ENCODE results near the gene MAFG. TPM values are rescaled to one million over a fixed set of nuclear protein-coding genes. Genes with fewer than 3 reads are reported as not detected.
"Not testable (repeated sequence)": the region's sequence is repeated elsewhere in the genome, so short reads cannot be mapped to it uniquely, and the experiment has no call there.

MAFG gene
- polyA plus RNA-seq, 3 donors, result 12.9 to 14.9 (median 13.1) TPM

DNA sequence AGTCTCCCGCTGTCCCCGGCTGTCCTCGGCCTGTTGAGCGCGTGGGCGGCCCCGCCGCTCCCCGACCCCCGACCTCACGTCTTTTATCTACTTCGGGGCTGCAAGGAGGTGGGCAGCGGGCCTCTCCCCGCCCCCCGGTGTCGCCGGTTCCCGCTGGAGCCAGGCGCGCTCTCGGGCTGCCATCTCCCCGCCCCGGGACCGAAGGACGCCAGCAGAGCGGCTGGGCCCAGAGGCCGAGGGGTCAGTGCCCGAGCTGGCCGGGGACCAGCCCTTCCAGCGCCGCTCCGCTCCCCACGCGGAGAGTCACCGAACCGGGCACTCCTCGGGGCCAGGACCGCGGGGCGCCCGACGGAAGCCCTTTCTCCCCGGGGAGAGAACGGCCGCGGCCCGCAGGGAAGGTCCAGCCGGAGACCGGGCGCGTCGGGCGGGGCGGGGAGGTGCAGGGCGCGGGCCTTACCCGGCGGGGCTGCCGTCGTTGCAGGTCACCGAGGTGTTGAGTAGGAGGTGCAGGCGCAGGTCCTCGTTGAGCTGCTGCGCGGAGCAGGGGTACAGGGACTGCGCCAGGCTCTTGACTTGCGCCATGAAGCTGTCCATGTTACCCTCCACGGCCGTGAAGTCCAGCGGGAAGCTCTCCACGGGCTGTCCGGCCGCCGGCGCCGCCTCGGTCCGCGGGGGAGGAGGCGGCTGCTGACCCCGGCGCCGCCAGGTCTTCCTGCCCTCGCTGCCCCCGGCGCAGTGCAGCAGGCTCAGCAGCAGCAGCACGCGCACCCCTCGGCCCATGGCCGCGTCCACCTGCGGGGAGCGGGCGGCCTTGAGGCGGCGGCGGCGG, 32.8 kb upstream of the MAFG start:
- no peak for DNase-seq

DNA sequence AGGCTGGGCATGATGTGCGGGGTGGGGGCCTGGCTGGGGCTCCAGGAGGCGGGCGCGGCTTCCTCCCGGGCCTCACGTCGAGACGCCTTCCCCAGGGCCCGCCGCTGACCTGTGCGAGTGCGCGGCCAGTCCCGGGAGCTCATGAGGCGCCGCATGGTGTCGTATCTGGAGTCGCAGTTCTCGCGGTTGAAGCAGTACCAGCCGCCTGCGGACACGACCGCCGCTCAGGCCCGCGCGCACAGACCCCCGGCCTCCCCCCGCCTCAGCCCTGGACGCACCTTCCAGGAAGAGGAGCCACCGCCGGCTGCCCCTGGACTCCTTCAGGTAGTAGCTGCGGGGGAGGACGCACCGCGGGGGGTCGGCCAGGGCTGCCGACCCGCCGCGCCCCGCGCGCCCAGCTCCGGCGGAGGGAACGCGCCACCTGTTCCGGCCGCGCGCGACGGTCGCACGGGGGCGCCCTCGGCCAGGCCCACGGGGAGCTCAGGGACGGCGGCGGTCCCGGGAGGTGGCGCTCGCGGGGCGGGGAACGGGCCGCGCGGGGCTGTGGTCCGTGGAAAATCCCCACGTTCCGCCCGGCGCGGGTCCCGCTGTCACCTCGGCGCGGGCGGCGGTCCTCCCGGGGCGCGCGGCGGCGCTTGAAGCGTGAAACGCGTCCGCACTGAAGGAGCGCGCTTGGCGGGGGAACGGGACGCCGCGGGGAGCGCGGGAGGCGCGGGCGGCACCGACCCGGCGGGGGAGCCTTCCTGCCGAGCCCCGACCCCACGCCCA, 32.0 kb upstream of the MAFG start:
- no peak for DNase-seq

DNA sequence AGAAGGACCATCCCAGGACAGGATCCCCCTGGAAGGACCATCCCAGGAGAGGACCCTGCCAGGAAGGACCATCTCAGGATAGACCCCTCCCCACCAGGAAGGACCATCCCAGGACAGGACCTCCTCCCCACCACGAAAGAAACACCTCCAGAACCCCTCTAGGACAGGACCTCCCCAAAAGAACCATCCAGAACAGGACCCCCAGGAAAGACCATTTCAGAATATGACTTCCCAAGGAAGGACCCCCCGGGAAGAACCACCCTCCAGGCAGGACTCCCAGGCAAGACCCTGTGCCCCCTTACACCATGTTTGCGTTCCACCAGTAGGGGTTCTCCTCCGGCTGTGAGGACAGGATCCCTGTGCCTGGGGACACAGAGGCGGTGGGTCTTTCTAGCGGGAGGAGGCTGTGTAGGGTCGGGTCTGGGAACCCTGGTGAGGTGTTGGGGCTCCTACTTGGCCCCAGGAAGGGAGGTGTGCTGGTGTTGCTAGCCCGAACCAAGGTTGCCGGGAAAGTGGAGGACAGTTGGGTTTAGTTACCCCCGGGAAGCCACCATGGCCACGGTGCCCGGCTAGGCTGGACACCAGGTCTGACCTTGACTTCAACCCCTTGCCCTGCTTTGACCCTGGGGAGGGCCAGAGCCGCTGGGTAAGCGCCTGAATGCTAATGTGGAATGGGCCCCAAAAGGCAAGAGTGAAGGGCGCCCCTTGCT, 31.3 kb upstream of the MAFG start:
- DNase-seq, result no peak

DNA sequence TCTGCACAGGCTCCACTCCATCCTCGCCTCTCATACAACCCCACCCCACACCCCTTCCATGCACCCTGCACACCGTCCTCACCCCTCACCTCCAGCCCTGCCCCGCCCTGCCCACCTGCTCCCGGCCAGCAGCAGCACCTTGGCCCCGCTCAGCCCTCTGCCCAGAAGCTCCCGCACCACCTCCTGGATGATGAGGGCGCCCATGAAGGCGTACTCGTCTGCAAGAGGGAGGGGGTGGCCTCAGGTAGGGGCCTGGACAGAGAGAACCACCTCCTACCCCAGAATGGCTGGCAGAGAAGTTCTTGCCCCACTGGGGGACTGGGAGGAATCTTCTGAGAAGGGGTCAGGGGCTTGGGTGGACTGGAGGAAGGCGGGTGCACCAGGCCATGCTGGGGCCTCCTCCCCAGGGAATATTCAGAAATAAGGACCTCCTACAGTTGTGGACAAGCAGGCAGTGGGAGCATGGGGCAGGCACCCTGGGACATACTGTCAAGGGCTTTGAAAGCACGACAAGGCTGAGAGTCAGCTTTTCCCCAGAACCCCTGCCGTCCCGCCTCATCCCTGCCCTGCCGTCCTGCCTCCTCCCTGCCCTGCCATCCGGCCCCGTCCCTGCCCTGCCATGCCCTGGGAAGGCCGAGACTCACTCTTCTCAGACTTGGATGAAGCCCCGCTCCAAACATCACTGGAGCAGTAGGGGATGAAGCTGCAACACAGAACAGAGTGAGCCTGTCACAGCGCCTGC, 30.3 kb upstream of the MAFG start:
- DNase-seq, result no peak

DNA sequence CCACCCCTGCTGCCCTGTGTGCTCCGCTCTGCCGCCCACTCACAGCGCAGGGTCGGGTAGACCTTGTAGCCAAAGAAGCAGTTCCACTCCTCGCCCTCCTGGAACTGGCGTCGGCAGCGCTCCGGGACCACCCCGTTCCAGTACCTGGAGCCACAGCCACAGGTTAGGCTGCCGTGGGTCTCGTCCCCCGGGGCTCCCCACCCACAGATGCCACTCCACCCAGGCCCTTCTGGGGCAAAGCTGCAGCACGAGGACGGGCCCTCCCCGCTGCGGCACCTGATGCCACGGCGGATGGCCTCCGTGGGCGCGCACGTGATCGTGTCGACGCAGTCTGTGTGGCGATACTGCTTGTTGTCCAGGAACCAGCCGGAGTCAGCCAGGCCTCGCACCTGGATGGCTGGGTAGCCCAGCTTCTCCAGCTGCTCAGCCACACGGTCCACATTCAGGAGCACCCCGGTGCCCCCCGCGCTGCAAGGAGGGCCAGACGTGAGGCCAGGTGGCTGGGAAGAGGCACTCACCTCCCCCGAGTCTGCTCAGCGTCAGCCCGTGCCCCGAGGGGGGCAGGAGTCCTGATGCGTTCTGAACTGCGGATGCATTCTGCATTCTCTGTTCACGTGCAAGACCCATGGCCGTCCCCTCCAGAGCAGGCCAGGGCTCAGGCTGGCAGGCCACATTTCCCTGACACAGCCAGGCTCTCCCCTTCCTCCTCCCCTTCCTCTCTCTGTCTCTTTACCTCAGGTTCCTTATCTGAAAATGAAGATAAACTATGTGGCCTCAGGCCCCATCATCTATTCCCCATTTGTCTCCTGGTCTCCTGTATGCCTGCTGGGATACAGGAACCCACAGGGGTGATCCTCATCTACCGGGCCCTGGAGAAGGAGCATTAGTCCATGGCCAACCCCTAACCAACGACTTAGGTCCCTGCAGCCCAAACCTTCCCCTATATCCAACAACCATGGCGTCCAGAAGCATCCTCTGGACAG, 29.4 kb upstream of the MAFG start:
- no peak for DNase-seq

DNA sequence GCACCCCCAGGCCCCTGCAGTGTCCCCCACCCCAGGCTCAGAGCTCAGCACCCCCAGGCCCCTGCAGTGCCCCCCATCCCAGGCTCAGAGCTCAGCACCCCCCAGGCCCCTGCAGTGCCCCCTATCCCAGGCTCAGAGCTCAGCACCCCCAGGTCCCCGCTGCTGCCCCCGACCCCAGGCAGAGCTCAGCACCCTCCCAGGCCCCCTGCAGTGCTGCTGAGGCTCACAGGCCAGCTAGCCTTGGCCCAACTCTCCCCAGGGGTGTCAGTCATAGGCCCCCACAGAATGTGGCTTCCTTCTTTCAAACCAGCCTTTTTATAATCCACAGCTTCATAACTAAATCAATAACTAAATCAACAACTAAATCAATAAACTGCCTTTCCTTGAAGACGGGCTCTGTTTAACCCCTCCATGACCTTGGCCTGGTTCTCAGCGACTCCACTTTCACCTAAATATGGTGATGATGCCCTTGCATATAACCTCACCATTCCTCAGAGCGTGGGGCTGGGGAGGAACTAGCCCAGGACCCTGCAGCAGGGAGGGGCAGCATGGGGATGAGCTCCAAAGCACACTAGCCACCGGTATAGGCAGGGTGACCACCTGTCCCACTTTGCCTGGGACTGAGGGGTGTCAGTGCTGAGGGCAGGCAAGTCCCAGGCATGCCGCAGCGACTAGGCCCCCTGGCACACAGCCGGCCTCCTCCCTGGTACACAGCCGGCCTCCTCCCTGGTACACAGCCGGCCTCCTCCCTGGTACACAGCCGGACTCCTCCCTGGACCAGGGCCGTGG, 28.4 kb upstream of the MAFG start:
- DNase-seq, result no peak

DNA sequence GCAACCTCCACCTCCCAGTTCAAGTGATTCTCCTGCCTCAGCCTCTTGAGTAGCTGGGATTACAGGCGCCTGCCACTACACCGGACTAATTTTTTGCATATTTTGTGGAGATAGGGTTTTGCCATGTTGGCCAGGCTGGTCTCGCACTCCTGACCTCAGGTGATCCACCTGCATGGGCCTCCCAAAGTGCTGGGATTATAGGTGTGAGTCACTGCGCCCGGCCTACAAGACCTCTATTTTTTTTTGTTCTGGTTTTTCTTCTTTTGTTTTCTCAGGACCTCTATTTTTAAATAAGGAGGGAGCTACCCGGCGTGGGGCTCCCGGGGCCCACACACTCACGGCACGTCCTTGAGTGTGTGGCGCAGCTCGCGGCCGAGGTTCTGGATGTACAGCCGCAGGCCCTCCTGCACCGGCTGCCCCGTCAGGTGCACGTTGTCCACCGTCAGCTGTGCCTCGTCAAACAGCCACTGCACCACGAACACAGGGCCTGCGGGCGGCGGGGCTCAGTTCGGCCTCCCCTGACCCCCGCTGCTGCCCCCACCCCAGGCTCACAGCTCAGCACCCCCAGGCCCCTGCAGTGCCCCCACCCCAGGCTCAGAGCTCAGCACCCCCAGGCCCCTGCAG, 27.6 kb upstream of the MAFG start:
- no peak for DNase-seq

DNA sequence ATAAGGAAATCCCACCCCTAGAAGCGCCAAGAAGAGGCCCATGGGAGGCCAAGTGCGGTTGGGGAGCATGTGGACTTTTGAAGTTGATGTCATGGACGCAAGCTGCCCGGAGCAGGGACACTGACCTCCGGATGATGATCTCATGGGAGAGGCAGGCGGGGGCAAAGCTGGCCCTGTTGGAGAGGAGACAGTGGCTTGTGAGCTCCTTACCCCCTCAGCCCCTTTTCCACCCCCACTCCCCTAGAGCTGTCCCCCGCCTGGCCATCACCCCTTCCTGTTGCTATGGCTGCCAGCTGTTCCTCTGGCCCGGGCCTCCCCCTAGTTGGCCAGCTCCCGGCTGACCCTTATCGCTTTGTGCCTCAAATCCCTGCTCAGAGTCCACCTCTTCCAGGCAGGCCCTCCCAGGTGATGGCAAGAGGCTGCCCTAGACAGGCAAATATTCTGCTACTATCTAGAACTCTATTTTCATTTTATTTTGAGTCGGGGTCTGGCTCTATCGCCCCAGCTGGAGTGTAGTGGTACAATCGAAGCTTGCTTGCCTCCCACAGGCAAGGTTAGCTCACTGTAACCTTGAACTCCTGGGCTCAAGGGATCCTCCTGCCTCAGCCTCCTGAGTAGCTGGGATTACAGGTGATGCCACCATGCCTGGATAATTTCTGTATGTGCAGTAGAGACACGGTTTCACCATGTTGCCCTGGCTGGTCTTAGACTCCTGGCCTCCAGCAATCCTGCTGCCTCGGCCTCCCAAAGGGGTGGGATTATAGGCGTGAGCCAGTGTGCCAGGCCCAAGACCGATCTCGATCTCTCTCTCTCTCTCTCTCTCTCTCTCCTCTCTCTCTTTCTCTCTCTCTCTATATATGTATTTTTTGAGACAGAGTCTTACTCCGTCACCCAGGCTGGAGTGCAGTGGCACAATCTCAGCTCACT, 26.9 kb upstream of the MAFG start:
- no peak for DNase-seq

DNA sequence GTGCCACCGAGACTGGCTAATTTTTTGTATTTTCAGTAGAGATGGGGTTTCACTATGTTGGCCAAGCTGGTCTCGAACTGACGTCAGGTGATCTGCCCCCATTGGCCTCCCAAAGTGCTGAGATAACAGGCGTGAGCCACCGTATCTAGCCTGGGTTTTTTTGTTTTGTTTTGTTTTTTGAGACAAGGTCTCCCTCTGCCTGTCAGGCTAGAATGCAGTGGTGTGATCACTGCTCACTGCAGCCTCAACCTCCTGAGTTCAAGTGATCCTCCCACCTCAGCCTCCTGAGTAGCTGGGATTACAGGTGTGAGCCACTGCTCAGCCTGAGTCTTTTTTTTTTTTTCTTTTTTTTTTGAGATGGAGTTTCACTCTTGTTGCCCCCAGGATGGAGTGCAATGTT, 25.9 kb upstream of the MAFG start:
- DNase-seq, result not testable (repeated sequence)

DNA sequence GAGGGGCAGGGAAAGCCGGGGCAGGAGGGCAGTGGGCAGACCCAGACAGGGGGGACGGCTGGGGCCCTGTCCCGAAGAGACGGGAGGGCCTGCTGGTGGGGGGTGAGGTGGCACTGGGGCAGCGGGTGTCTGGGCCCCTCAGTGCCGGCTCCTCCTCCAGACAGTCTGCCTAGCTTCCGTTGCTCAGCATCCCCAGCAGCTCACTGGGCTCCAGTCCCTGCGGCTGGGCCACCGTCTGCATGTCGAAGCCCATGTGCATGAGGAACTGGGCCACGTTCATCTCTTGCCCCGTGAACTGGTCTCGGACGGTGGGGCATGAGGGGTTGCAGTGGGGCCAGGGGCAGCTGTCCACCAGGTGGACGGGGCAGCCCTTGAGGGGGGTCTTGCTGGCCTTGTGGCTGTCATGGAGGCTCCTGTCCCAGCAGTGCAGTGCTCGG, 25.3 kb upstream of the MAFG start:
- no peak for DNase-seq

DNA sequence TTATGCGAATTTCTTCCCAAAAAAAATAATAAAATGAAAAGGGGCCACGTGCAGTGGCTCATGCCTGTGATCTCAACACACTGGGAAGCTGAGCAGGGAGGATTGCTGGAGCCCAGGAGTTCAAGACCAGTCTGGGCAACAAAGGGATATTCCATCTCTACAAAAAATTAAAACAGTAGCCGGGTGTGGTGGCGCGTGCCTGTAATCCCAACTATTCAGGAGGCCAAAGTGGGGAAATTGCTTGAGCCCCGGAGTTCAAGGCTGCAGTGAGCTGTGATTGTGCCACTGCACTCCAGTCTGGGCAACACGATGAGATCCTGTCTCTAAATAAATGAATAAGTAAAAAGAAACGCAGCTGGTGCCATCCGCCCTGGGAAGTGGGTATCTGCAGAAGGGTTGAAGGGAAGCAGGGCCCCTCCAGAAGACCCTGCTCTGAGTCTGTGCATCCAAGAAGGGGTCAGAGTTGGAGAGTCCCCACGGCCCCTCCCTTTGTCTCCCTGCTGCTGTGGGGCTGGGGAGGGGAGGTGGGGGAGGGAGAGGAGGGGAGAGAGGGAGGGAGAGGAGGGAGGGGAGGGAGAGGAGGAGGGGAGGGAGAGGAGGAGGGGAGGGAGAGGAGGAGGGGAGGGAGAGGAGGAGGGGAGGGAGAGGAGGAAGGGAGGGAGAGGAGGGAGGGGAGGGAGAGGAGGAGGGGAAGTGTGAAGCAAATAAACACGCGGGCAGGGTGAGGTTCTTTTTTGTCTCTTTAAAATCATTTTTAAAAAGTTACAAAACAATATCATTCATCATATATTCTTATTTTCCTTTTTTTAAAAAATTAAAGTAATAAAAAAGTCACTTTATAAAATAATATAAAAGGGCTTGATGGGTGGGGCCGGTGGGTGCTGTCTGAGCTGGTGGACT, 24.5 kb upstream of the MAFG start:
- DNase-seq, result no peak

DNA sequence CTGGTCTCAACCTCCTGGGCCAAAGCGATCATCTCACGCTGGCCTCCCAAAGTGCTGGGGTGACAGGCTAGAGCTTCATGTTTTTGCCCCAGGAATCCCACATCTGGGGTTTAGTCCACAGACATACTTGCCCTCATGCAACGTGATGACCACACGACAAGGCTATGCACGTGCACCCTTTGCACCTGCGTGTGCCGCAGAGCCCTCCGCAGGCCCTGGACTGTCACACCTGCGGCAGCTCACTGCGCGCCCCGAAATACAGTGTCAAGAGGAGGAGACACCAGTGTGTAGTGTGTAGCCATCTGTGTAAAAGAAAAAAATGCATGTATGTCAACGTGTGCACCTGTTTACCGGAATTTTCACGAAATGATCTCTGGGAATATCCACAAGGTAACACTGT, 23.0 kb upstream of the MAFG start:
- DNase-seq, result no peak

DNA sequence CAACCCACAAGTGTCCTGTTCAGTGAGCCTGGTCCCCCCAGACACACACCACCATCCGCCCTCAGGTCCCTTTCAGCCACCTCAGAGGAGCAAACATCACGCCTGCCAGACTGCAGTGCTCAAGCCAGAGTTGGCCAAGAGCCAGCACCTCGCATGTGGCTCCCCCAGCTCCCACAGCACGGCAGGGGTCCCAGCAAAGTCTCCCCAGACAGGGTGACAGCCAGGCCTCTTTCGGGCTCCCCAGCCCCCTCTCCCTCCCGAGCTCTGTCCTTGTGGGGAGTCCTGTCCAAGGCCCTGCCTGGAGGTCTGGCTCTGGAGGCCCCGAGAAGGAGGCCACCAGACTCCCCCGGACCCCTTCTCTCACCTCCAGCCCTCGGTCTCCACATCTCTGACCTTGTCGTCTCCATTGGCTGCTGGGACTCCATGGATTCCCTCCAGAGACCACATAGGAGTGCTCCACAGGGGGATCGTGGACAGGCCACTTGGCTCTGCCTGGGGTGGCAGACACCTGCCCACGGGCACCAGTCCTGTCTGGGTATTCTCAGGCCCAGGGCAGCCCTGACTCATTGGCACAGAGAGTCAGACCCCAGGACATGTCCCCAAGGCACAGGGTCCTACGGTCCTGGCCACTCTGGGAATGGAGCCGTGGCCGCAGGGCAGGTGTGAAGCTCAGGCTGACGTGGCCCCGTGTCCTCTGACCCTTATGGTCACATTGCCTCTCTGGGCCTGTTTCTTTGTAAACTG, 21.3 kb upstream of the MAFG start:
- no peak for DNase-seq

DNA sequence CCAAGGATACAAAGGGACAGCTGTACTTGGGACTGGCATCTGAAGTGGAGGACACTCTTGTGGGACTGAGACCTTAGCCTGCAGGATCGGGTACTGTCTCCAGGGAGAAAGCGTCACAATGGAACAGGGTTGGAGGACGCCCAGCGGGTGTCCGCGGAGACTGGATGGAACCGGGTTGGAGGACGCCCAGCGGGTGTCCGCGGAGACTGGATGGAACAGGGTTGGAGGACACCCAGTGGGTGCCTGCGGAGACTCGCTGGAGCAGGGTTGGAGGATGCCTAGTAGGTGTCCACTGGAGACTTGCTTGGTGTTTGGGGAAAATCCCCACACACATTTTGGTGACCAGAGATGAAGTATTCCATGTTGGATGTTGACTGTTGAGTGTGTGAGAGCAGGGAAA, 19.7 kb upstream of the MAFG start, which contains the start of gene MYADML2:
MYADML2 (minus strand) TSS at position 45 of the 400 bp plus-strand sequence. CDS start 5,492 bp downstream, outside the sequence.
- no peak for DNase-seq

DNA sequence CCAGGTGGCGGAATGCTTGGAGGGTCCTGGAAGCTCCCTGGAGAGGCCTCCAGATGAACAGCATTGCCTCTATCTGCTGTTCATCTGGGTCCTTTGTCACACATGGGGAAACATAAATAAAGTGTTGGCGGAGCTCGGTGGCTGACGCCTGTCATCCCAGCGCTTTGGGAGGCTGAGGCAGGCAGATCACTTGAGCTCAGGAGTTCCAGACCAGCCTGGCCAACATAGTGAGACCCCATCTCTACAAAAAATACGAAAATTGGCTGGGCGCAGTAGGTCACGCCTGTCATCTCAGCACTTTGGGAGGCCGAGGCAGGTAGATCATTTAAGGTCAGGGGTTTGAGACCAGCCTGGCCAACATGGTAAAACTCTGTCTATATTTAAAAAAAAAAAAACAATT, 17.3 kb upstream of the MAFG start:
- DNase-seq, result no peak

DNA sequence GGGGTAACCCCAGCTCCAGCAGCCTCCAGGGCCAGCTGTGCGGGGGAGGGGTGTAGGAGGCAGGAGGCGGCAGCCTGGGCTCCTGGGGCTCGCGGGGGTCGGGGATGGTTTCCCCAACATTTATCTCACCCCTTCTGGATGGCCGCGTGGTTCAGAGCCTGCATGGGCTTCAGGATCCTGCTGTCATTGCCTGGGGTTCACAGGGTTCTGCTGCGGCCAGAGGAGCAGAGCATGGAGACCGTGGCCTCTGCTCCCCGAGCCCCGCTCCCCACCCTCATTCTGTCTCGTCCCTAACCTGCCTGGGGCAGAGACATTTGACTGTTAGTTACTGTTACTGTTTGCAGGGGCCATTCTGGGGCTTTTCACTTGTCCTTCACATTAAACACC, 14.6 kb upstream of the MAFG start:
- no peak for DNase-seq
